Measurements from ENCODE around the gene SPG21.

The SPG21 gene, protein sequence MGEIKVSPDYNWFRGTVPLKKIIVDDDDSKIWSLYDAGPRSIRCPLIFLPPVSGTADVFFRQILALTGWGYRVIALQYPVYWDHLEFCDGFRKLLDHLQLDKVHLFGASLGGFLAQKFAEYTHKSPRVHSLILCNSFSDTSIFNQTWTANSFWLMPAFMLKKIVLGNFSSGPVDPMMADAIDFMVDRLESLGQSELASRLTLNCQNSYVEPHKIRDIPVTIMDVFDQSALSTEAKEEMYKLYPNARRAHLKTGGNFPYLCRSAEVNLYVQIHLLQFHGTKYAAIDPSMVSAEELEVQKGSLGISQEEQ

DNA sequence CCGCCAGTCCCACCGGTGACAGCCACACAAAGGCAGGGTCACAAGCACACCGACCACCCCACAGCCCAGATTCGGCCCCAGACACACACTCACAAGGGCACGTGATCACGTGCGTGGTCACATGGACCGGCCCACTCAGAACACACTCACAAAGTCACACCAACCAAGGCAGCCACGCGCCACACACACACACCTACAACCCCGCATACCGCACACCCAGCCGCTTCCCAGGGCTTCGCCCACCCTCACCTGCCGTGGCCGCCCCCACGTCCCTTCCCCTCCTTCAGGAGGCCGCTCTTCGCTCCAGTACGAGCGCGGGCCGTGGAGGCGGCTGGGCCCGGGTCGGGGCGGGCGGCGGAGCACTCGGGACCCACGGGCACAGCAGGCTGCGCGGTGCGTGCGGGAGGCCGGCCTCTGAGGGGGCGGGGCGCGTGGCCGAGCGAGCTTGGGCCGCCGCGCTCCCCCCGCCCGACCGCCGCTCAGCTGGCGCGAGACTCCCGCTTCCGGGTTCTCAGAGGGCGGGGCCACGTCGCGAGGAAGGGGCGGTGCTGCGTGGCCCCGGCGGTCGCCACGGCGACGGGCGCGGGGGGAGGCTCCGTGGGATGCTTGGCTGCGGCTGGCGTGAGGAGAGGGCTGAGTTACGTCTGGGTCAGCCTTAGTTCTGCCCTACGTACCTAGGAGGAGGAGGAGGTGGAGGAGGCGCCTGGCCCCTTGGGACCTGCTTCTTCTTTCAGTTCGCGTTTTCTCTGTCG, at the start of gene SPG21:
Gene SPG21, minus strand, starts transcription at position 499 of the 752 bp plus-strand sequence. CDS start 6,345 bp downstream, outside the sequence.
- TF ChIP-seq, protein P1, sequence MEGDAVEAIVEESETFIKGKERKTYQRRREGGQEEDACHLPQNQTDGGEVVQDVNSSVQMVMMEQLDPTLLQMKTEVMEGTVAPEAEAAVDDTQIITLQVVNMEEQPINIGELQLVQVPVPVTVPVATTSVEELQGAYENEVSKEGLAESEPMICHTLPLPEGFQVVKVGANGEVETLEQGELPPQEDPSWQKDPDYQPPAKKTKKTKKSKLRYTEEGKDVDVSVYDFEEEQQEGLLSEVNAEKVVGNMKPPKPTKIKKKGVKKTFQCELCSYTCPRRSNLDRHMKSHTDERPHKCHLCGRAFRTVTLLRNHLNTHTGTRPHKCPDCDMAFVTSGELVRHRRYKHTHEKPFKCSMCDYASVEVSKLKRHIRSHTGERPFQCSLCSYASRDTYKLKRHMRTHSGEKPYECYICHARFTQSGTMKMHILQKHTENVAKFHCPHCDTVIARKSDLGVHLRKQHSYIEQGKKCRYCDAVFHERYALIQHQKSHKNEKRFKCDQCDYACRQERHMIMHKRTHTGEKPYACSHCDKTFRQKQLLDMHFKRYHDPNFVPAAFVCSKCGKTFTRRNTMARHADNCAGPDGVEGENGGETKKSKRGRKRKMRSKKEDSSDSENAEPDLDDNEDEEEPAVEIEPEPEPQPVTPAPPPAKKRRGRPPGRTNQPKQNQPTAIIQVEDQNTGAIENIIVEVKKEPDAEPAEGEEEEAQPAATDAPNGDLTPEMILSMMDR (IDR thresholded peaks at IDR 0.05; ENCODE audit: control insufficient read depth, extremely low read depth, insufficient read depth) = no peak
- peak; percentile 78 for DNase-seq (ENCODE audit: low read depth)
- peak within 1 kb of the TSS; percentile 87 for H3K4me3 ChIP-seq (ENCODE audit: low read depth, low read length)

DNA sequence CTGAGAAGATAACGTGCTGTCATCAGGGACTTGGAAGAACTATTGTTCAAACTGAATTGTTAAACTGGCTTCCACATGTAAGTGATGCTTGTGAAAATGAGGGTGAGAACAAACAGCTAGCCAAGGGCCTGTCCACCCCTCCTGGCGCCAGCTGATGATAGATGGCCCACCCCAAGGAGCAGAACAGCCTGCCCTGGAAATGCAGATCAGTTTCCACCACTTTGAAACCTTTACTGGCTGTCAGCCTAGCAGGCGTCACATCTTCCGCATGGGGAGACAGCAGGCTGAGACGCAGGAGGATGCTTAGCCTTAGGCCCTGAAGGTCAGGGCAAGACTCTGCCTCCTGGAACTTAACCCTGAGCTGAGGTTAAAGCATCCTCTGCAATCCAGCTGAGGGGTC, 49.1 kb upstream of the SPG21 start:
- no peak overlapping the region for H3K4me3 ChIP-seq (ENCODE audit: low read depth, low read length)
- TF ChIP-seq, protein P1 (IDR thresholded peaks at IDR 0.05; ENCODE audit: control insufficient read depth, extremely low read depth, insufficient read depth) = no peak
- DNase-seq (ENCODE audit: low read depth) = no peak

DNA sequence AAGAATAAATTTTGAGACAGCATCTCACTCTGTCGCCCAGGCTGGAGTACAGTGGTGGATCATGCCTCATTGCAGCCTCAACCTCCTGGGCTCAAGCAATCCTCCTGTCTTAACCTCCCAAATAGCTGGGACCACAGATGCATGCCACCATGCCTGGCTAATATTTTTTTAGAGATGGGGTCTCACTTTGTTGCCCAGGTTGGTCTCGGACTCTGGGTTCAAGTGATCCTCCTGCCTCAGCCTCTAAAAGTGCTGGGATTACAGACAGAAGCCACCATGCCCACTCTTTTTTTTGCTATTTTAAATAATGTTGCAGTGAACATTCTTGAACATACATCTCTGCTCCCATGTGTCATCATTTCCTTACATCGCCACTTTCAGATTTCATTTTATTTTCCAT, 48.7 kb upstream of the SPG21 start:
- DNase-seq (ENCODE audit: low read depth) = no peak
- TF ChIP-seq, protein P1 (IDR thresholded peaks at IDR 0.05; ENCODE audit: control insufficient read depth, extremely low read depth, insufficient read depth) = no peak

DNA sequence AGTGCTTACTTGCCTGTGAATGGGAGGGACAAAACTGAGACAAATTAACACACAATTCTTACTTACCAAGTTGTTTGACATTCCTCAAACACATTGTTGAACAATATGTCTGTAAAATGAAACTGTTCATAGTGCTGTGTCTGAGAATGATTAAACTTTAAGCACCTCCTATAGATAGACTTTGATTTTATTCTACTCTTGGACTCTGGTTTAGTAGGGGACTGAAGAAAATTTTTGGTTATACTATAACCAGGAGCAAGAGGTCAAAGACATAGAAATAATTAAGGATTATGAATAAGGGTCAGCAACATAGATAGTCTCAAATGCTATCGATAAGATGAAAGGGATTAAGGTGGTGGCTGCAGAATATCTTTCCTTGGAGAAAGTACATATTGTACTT, 47.6 kb upstream of the SPG21 start:
- no peak for DNase-seq (ENCODE audit: low read depth)
- H3K4me3 ChIP-seq (ENCODE audit: low read depth, low read length) = no peak overlapping the region
- TF ChIP-seq, protein P1 (IDR thresholded peaks at IDR 0.05; ENCODE audit: control insufficient read depth, extremely low read depth, insufficient read depth) = no peak

More for the DNA sequence above, 48.7 kb upstream of the SPG21 start:
- no peak overlapping the region for H3K4me3 ChIP-seq (ENCODE audit: low read depth, low read length)

DNA sequence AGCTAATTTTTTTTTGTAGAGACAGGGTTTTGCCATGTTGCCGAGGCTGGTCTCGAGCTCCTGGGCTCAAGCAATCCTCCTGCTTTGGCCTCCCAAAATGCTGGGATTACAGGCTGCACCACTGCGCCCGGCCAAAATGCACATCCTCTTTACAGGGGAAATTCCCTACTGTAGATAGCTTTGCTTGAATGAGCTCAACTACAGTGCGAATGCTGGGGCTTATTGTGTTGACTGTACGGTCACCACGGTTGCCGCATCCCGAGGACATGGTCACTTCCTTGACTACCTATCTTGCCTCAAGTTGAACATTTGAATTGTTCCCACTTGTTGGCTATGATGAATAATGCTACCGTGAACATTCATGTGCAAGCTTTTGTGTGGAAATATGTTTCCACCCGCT, 45.0 kb upstream of the SPG21 start:
- no peak overlapping the region for H3K4me3 ChIP-seq (ENCODE audit: low read depth, low read length)
- no peak for DNase-seq (ENCODE audit: low read depth)
- TF ChIP-seq, protein P1 (IDR thresholded peaks at IDR 0.05; ENCODE audit: control insufficient read depth, extremely low read depth, insufficient read depth) = no peak

DNA sequence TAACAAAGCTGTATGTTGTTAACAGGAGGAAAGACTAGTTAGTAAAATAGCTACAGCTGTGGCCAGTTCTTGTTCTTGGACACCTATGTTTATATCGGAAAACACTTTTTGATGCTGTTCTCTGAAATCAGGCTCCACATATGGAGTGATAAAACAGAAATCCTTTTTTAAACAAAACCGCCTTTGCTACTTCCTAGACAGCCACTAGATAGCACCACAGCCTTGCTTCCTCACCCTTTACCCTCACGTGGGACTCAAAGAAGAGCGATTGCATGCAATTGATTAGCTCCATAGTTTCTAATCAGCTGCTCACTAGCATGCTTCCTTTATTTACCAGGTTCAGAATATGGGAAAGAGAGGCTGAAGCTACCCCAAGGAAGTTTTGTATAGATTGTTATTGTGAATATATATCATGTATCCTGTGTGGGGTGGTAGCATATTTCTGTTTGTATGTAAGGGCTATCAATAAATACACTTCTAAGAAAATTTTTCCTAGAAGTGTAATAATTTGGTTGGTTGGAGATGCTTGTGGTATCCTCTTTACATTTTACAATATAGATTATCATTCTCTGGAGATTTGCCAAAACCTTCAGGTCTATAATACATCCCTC, 44.0 kb upstream of the SPG21 start:
- TF ChIP-seq, protein P1 (IDR thresholded peaks at IDR 0.05; ENCODE audit: control insufficient read depth, extremely low read depth, insufficient read depth) = peak; percentile 56
- H3K4me3 ChIP-seq (ENCODE audit: low read depth, low read length) = no peak overlapping the region
- DNase-seq (ENCODE audit: low read depth) = no peak
